Neutrophil (primary cell): ENCODE results near the gene USP34.

Experiments
- H3K27ac ChIP-seq: fragments of 200-600 bp; sonication (generic); 2 replicates; pipeline ENCODE4 v1.5.1; 2016; ENCODE audit warnings: mild to moderate bottlenecking, moderate library complexity
- H3K27me3 ChIP-seq: fragments of 200-600 bp; sonication (generic); 2 replicates; pipeline ENCODE4 v1.6.0; 2016; ENCODE audit warnings: mild to moderate bottlenecking
- H3K36me3 ChIP-seq: fragments of 200-600 bp; sonication (generic); 2 replicates; pipeline ENCODE4 v1.5.1; 2017
- H3K4me1 ChIP-seq, 2 experiments: fragments of 200-600 bp in 1 of 2; sonication (generic) in 1 of 2; 1 replicate in 1 of 2; 2 replicates in 1 of 2; pipeline versions ENCODE4 v1.5.1 to v1.6.1; 2013 to 2016; ENCODE audit warnings: low read depth in 1 of 2, low read length in 1 of 2, mild to moderate bottlenecking in 1 of 2, moderate library complexity in 1 of 2; ENCODE audit not compliant: control insufficient read depth in 1 of 2, insufficient read depth in 1 of 2
- H3K4me3 ChIP-seq, 2 experiments: fragments of 200-600 bp in 1 of 2; sonication (generic) in 1 of 2; 1 replicate in 1 of 2; 2 replicates in 1 of 2; pipeline ENCODE4 v1.5.1; 2013 to 2016; ENCODE audit warnings: low read depth in 1 of 2, low read length in 1 of 2, mild to moderate bottlenecking in 1 of 2, moderate library complexity in 1 of 2
- H3K9me3 ChIP-seq: fragments of 200-600 bp; sonication (generic); 2 replicates; pipeline ENCODE4 v1.5.1; 2016
- TF ChIP-seq, protein P1 (sequence below): fragments of 200-600 bp; sonication (generic); IDR thresholded peaks from 2 replicates; pipeline ENCODE4 v1.5.1; 2016; ENCODE audit warnings: antibody characterized with exemption

The USP34 gene

DNA sequence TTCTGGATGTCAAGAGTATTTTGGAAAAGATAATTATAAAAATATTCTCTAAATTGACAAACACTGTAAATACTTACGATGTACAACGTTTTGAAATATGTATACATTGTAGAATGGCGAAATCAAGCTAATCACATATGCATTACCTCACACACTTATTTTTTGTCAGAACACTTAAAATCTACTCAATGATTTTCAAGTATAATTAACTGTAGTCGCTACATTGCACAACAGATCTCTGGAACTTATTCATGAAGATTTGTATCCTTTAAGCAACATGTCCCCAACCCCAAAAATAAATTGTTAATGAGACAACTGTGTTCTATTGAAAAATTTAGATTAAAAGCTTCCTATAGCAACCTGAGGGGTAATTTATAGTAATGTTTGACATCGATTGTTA lies 249.1 kb downstream of the USP34 start:
- H3K36me3 ChIP-seq, result peaks cover 78% of the 10 kb centered on the region
- H3K4me1 ChIP-seq, result no peaks in the 10 kb centered on the region
- H3K9me3 ChIP-seq, result no peaks in the 10 kb centered on the region
- TF ChIP-seq, protein P1, sequence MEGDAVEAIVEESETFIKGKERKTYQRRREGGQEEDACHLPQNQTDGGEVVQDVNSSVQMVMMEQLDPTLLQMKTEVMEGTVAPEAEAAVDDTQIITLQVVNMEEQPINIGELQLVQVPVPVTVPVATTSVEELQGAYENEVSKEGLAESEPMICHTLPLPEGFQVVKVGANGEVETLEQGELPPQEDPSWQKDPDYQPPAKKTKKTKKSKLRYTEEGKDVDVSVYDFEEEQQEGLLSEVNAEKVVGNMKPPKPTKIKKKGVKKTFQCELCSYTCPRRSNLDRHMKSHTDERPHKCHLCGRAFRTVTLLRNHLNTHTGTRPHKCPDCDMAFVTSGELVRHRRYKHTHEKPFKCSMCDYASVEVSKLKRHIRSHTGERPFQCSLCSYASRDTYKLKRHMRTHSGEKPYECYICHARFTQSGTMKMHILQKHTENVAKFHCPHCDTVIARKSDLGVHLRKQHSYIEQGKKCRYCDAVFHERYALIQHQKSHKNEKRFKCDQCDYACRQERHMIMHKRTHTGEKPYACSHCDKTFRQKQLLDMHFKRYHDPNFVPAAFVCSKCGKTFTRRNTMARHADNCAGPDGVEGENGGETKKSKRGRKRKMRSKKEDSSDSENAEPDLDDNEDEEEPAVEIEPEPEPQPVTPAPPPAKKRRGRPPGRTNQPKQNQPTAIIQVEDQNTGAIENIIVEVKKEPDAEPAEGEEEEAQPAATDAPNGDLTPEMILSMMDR, result no peak
- no peaks in the 10 kb centered on the region for H3K27me3 ChIP-seq
- no peak overlapping the region for H3K27ac ChIP-seq
- no peak overlapping the region for H3K4me3 ChIP-seq

DNA sequence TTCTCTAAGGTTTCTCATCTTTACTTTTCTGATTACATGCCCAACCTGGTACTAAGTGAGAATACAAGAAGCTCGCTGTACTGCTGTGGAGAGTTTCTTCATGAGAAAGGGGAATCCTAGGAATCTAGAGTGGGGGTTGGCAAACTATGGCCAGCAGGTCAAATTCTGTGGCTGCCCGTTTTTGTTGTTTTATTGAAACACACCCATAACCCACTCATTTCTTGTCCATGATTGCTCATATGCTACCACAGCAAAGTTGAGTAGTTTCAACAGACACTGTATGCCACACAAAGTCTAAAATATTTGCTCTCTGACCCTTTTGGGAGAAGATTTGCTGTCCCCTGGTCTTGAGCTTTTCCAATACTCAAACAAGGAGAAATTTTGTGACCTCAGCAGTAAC lies 250.1 kb downstream of the USP34 start:
- no peak overlapping the region for H3K4me3 ChIP-seq
- H3K9me3 ChIP-seq, result no peaks in the 10 kb centered on the region
- no peaks in the 10 kb centered on the region for H3K27me3 ChIP-seq
- H3K4me1 ChIP-seq, result no peaks in the 10 kb centered on the region
- H3K27ac ChIP-seq, result no peak overlapping the region
- H3K36me3 ChIP-seq, result peaks cover 77% of the 10 kb centered on the region
- TF ChIP-seq, protein P1, result no peak

DNA sequence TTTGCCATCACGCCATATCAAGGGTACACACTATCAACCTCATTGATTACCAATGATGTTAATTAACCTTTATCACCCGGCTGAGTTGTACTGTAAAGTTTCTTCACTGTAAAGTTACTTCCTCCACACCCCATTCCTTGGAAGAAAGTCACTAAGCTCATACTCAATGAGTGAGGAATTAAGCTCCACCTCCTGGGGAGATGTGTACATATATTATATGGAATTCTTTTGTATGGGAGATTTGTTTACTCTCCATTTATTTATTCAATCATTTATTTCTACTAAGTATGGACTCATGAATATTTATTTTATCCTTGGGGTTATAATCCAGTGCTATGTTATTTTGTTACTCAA lies 252.1 kb downstream of the USP34 start:
- Histone ChIP-seq H3K27me3 (no peaks in the 10 kb centered on the region), H3K36me3 (peaks cover 81% of the 10 kb centered on the region), H3K9me3 (no peaks in the 10 kb centered on the region), H3K27ac (no peak overlapping the region), H3K4me3 (no peak overlapping the region), H3K4me1 (no peaks in the 10 kb centered on the region)
- TF ChIP-seq, protein P1, result no peak

DNA sequence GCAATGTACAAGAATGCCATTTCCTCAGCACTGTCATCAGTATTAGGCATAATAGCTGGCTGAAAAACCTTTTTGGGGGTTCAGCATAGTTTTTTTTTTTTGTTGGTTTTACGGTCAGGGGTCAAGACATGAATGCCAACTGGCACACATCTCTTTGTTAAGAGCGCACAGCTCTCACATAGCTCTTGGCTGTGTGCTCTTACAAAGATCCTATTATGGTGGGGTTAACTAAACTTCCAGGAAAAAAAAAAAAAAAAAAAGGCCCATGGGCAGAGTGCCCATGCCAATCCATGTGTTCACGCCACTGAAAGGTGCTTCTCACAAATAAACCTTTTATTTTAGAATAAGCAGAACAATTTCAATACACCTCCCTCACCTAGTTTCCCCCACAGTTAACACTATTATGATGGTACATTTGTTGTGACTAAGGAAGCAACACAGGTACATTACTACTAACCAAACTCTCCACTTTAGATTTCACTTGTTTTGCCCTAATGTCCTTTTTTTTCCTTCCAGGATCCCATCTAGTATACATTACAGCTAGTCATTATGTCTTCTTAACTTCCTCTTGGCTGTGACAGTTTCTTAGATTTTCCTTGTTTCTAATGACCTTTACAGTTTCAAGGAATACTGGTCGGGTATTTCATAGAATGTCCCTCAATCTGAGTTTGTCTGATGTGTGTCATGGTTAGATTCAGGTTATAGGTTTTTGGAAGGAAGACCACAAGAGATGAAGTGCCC lies 252.6 kb downstream of the USP34 start:
- H3K36me3 ChIP-seq, result peaks cover 81% of the 10 kb centered on the region
- no peak overlapping the region for H3K4me3 ChIP-seq
- no peaks in the 10 kb centered on the region for H3K9me3 ChIP-seq
- no peak overlapping the region for H3K27ac ChIP-seq
- TF ChIP-seq, protein P1, result no peak
- no peaks in the 10 kb centered on the region for H3K27me3 ChIP-seq
- H3K4me1 ChIP-seq, result no peaks in the 10 kb centered on the region

DNA sequence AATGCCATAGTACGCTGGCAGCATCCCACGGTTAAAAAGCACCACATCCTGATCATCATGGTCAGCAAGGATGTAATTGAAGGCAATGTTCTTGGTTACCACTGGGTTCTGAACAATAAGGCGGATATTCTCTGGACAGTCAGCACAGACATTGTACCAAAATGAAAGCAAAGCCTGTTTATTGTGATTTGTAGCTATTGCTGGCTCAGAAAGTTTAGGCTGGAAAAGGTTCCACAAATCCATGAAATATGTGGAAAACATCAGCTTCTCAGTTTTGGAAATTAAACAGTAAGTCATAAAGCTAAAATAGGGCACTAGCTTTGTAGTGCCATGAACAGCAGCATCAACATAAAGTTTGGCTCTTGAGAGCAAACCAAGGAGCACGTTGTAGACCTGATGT lies 256.7 kb downstream of the USP34 start:
- Histone ChIP-seq H3K36me3 (peaks cover 80% of the 10 kb centered on the region), H3K4me1 (no peaks in the 10 kb centered on the region), H3K27me3 (no peaks in the 10 kb centered on the region), H3K9me3 (no peaks in the 10 kb centered on the region), H3K4me3 (no peak overlapping the region), H3K27ac (no peak overlapping the region)
- TF ChIP-seq, protein P1, result no peak
